GM12872 (cell line): ENCODE measurements around the gene FOXK2.

Experiments
- TF ChIP-seq, protein P1 (sequence below): IDR thresholded peaks from 3 replicates; pipeline ENCODE4 v1.5.1; 2011; ENCODE audit warnings: low read depth, mild to moderate bottlenecking, low read length, moderate library complexity; ENCODE audit not compliant: insufficient read depth

The FOXK2 gene

DNA sequence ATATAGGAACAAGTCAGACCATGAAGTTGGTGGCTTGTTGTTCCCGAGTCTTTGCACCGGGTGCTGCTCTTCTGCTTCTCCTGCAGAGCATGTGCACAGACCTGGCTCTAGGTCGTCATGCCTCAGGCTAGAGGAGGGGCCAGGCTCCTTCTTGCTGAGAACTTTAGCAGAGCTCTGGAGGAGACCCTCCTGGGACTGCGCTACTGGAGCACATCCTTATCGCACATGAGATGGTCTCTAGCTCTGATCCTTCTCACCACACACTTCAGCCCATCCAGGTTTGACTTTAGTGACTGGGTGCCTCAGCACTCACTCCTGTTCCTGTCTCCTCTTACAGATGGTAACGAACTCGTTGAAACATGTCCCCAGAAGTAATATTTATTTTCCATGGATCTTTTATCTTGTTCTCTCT, 14.9 kb downstream of the FOXK2 start:
- TF ChIP-seq, protein P1, sequence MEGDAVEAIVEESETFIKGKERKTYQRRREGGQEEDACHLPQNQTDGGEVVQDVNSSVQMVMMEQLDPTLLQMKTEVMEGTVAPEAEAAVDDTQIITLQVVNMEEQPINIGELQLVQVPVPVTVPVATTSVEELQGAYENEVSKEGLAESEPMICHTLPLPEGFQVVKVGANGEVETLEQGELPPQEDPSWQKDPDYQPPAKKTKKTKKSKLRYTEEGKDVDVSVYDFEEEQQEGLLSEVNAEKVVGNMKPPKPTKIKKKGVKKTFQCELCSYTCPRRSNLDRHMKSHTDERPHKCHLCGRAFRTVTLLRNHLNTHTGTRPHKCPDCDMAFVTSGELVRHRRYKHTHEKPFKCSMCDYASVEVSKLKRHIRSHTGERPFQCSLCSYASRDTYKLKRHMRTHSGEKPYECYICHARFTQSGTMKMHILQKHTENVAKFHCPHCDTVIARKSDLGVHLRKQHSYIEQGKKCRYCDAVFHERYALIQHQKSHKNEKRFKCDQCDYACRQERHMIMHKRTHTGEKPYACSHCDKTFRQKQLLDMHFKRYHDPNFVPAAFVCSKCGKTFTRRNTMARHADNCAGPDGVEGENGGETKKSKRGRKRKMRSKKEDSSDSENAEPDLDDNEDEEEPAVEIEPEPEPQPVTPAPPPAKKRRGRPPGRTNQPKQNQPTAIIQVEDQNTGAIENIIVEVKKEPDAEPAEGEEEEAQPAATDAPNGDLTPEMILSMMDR: no peak

DNA sequence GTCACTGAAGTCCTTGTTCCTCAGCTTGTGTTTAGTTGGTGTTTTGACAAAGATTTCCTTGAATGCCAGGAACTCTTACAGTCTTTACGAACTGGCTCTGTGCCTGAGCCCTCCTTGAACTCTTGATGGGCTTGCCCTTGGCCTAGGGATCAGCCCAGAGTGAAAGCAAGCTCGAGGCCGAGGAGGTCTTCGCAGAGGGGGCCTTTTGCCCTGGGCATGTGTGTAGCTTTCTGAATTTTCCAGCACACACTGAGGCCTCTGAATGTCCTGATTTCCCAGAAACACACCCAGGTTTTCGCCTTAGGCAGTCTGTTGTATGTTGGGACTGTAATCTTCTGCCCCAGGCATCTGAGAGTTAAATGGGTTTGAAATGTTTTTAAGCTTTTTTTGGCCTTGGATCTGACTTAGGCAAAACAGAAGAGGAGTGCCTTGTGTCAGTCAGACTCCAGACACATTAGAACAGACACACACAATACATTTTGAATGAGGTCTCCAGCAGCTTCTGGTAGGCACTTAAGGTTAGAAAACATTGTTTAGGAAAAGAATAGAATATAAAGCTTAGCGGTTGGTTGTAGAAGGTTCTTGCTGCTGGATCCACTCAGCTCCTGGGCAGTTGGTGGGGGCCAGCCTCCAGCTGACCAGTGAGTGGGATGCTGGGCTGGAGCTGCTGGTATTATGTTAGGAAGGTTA, 17.1 kb downstream of the FOXK2 start:
- TF ChIP-seq, protein P1: no peak

DNA sequence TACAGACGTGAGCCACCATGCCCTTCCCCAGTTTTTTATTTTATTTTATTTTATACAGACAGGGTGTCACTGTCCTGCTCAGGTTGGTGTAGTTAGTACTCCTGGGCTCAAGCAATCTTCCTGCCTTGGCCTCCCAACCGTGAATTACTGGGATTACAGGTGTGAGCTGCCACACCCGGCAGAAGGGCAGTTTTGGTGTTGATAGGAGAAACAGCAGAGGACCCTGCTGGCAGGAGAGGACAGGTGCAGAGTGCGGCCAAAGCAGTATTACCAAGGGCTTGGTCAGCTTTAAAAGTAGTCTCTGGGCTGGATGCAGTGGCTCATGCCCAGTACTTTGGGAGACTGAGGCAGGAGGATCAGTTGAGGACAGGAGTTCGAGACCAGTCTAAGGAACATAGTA, 22.9 kb downstream of the FOXK2 start:
- TF ChIP-seq, protein P1: no peak

DNA sequence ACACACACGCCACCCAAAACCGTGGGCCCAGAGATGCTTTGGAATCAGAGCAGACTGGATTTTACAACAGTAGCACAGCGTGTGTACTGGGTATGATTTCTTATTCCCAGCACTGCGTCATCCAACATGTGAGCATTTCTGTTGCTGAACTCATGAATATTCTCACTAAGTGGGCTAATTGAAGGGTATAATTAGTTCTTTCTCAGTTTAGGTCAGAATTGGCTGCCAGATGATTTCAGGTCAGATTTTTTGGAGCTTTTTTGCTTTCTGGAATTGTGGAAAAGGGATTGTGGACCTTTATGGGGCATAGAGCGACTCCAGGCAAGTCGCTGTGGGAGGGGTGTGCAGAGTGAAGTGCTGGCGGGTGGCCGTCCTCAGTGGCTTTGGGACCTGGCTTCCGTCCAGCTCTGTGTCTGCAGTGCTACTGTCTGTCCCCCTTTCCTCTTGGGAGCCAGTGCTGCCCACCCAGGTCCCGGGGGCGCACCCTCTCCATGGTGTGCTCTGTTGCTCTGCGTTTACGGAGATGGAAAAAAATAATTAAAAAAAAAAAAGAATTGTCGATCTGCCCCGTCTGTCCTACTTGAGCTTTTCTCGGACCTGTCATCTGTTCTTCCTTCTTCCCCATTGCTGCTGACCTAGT, 25.0 kb downstream of the FOXK2 start:
- TF ChIP-seq, protein P1: no peak

DNA sequence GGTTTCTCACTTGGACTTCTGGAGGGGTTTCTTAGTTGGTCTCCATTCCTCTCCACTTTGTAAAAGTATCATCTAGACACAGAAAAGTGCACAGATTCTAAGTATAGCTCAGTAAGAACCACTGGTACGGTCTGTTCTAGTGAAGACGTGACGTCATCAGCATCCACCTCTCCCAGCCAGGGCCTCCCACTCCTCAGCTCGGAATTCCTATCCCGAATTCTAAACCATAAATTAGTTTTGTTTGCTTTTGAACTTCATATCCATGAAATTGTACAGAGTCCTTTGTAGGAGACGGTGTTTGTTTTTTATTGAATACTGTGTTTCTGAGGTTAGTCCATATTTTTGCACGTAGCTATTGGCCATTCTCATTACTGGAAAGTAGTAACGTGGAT, 25.5 kb downstream of the FOXK2 start:
- TF ChIP-seq, protein P1: no peak

DNA sequence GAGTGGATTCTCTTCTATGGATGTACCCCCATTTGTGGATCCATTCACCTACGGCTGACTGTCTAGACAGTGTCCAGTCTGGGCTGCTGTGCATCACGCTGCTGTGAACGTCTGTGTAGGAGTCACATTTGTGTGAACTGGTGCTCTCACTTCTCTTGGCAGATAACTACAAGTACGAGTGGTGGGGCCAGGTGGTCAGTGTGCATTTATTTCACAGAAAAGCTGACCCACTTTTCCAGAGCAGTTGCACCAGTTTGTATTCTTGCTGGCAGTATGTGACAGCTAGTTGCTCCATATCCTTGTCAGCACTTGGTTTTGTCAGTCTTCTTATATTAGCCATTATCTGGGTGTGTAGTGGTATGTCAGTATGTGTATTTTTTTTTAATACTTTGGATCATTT, 28.4 kb downstream of the FOXK2 start:
- TF ChIP-seq, protein P1: no peak

DNA sequence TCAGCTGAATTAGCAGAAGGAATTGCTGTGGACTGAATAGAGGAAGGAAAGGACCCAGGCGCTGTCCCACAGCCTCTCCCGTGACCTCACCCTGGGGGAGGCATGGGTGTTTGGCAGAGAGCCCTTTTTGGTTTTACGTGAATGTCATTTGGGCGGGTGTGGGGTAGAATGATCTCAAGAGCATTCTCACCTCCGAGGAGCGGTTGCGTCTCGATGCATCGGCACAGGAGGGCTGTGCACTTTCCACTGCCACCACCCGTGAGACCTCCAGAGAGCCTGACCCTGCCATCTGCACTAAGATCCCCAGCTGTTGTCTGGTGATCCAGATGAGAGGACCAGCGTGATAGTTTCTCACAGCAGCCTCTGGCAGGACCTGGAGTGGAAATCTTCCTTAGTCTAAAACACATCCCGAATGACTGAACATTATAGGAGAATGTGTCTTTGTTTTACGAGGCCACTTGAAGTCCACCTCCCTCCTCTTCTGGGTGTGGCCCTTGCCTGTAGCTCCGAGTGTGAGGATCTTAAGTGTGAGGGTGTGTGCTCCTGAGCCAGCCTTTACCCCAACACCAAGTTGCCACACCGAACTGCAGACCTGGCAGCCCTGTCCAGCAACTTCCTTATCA, 29.3 kb downstream of the FOXK2 start:
- TF ChIP-seq, protein P1: no peak
